Activated naive CD8-positive, alpha-beta T cell treated with anti-CD3 and anti-CD28 coated beads, Interleukin-2, amount 10 ng/mL, durations not matched to agents 7 days and 5 days (primary cell): ENCODE results near the gene NFIC. TPM values are rescaled to one million over a fixed set of nuclear protein-coding genes. Genes with fewer than 3 reads are reported as not detected.

Source experiments
- ATAC-seq: fragments of 150-1000 bp; cut with Tn5 transposase; one replicate; pipeline ENCODE4 v1.10.0; 2021; ENCODE audit warnings: low read depth, moderate library complexity
- POLR2A ChIA-PET: fragments of 350-600 bp; sonication (Branson Sonifier 250); formaldehyde crosslinking; loops from one replicate; lab custom pipeline; 2021; ENCODE audit warnings: antibody characterized with exemption; lab: Charles Lee
- DNase-seq: peaks from one replicate; pipeline ENCODE4 v3.0.0; 2021
- H3K27ac Mint-ChIP-seq: one replicate; pipeline ENCODE4 v1.8.0; 2022; ENCODE audit warnings: mild to moderate bottlenecking, mixed read lengths
- H3K27me3 Mint-ChIP-seq: one replicate; pipeline ENCODE4 v1.8.0; 2022; ENCODE audit warnings: mild to moderate bottlenecking, moderate library complexity, mixed read lengths
- H3K36me3 Mint-ChIP-seq: one replicate; pipeline ENCODE4 v1.8.0; 2021; ENCODE audit warnings: mild to moderate bottlenecking, mixed read lengths
- H3K4me1 Mint-ChIP-seq: one replicate; pipeline ENCODE4 v1.8.0; 2021; ENCODE audit warnings: mixed read lengths
- H3K4me3 Mint-ChIP-seq: one replicate; pipeline ENCODE4 v1.8.0; 2022; ENCODE audit warnings: mild to moderate bottlenecking, moderate library complexity, mixed read lengths
- H3K9me3 Mint-ChIP-seq: one replicate; pipeline ENCODE4 v1.8.0; 2021; ENCODE audit warnings: mixed read lengths
- total RNA-seq, 2 experiments: library from RNA; stranded (reverse); gene quantifications; one replicate each; pipeline ENCODE4 v1.2.3, GENCODE V29; 2021

NFIC gene
- total RNA-seq, 2 experiments from 2014 or later = 18.0 to 19.3 TPM

GRCh38 chr19:3509566-3509989 is 143.2 kb downstream of the NFIC start:
- peak overlapping the region; percentile 4 for H3K4me3 Mint-ChIP-seq
- H3K27ac Mint-ChIP-seq = no peak overlapping the region
- H3K36me3 Mint-ChIP-seq = peaks cover 14% of the 10 kb centered on the region
- POLR2A ChIA-PET = no interaction called here
- H3K4me1 Mint-ChIP-seq = peaks cover 22% of the 10 kb centered on the region
- no peaks in the 10 kb centered on the region for H3K9me3 Mint-ChIP-seq
- DNase-seq (no peak), ATAC-seq (no peak)
- H3K27me3 Mint-ChIP-seq = no peaks in the 10 kb centered on the region

DNA sequence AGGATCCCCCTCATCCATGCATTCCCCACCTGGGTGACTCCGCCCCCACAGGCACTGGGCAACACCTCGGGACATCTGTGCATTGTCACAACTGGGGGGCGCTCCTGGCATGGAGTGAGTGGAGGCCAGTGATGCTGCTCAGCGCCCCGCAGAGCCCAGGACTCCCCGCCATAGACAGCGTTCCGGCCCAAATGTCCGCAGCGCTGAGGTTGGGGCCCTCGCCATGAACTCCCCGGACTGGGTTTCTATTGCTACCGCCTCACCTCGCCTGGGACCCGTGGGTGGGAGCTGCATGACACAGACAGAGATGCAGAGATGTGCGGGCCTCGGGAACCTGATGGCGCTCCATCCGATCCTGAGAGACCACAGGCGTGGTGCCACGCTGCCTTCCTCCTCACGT is 144.3 kb downstream of the NFIC start:
- no peak overlapping the region for H3K4me3 Mint-ChIP-seq
- ATAC-seq = no peak
- POLR2A ChIA-PET = no interaction called here
- peaks cover 19% of the 10 kb centered on the region for H3K4me1 Mint-ChIP-seq
- H3K9me3 Mint-ChIP-seq = no peaks in the 10 kb centered on the region
- no peaks in the 10 kb centered on the region for H3K27me3 Mint-ChIP-seq
- no peak for DNase-seq
- no peak overlapping the region for H3K27ac Mint-ChIP-seq
- H3K36me3 Mint-ChIP-seq = peaks cover 14% of the 10 kb centered on the region

DNA sequence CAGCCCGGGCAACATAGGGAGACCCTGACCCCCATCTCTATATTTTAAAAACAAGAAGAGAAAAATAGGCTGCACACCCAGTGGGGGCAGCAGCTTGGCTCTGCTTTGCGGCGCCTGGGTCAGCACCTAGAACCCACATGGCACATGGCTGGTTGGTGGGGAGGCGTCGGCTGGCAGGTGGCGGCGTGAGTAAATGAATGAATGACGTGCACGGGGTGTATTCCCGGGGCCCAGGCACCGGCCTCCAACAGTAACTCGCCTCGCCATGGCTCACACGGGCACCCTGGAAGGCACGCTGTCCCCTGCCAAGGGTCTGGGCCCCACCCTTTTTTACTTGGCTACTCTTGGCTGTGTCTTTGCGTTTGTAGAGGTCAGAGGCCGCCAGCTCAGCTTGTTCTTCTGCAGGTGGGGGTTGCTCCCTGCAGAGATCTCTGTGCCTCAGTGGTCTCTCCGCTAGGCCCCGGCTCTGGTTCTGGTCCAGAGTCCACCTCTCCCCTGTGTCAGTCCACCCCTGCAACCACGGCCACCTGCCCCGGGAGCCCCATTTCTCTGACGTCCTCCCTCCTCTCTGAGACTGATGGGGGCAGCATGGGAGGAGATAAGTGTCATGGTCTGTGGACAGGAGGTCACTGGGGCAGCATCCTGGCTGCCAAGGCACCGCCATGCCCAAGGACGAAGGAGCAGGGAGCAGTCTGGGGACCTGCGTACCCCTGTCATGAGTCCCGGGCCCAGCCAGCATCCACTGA is 145.3 kb downstream of the NFIC start:
- H3K4me3 Mint-ChIP-seq = no peak overlapping the region
- ATAC-seq = no peak
- no peaks in the 10 kb centered on the region for H3K9me3 Mint-ChIP-seq

DNA sequence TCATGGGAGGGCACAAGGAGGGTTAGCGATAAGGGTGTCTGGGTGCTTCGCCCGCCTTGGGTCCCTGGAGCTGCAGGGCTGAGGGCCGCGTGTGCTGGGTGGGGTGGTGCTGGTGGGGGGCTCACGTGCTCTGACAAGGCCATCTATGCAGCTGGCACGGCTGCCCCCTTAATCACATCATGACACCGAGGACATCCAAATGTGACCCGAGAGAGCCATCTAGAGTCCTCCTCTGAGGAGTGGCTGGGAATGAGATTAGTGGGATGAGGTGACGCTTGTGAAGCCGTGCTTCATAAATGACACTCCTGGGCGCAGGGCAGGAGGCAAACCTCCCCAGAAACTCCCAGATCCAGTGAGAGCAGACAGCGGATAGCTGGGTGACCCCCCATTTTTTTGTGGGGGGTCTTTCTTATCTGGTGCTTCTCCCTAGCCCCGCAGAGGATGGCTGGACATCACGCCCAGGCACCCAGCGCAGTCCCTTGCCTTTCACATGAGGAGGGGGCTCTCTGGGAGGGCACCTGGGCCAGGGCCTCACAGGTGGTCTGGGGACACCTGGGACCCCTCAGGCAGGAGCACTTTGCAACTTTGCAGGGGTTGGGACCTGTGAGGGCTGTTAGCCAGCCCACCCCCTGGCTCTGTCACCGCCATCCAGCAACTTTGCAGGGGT is 146.3 kb downstream of the NFIC start:
- H3K4me1 Mint-ChIP-seq = peaks cover 20% of the 10 kb centered on the region
- H3K4me3 Mint-ChIP-seq = no peak overlapping the region
- no peaks in the 10 kb centered on the region for H3K9me3 Mint-ChIP-seq
- no peak for ATAC-seq
- H3K27ac Mint-ChIP-seq = no peak overlapping the region
- no peaks in the 10 kb centered on the region for H3K27me3 Mint-ChIP-seq
- DNase-seq = no peak
- peaks cover 11% of the 10 kb centered on the region for H3K36me3 Mint-ChIP-seq
- POLR2A ChIA-PET = no interaction called here

More for the DNA sequence above, 145.3 kb downstream of the NFIC start:
- POLR2A ChIA-PET = no interaction called here
- no peak overlapping the region for H3K27ac Mint-ChIP-seq
- peaks cover 23% of the 10 kb centered on the region for H3K4me1 Mint-ChIP-seq
- H3K36me3 Mint-ChIP-seq = peaks cover 14% of the 10 kb centered on the region
- no peaks in the 10 kb centered on the region for H3K27me3 Mint-ChIP-seq
- no peak for DNase-seq

- Mint-ChIP-seq H3K36me3 (peaks cover 9% of the 10 kb centered on the region), H3K9me3 (no peaks in the 10 kb centered on the region), H3K4me1 (peaks cover 17% of the 10 kb centered on the region), H3K27me3 (no peaks in the 10 kb centered on the region), H3K27ac (no peak overlapping the region), H3K4me3 (no peak overlapping the region)
- POLR2A ChIA-PET = no interaction called here
- no peak for ATAC-seq
- no peak for DNase-seq
Observed at GRCh38 chr19:3513229-3514140, 147.1 kb downstream of the NFIC start.

- DNase-seq (no peak), ATAC-seq (no peak)
- Mint-ChIP-seq H3K27ac (no peak overlapping the region), H3K36me3 (peaks cover 2% of the 10 kb centered on the region), H3K9me3 (no peaks in the 10 kb centered on the region), H3K4me1 (peaks cover 11% of the 10 kb centered on the region), H3K27me3 (no peaks in the 10 kb centered on the region), H3K4me3 (no peak overlapping the region)
- POLR2A ChIA-PET = interaction anchor here (1.1 kb wide), 1 partner anchor 8 kb away, joined by 5 read pairs; the partner anchor contains the start of gene FZR1
Observed at GRCh38 chr19:3514930-3515329, 148.5 kb downstream of the NFIC start.

DNA sequence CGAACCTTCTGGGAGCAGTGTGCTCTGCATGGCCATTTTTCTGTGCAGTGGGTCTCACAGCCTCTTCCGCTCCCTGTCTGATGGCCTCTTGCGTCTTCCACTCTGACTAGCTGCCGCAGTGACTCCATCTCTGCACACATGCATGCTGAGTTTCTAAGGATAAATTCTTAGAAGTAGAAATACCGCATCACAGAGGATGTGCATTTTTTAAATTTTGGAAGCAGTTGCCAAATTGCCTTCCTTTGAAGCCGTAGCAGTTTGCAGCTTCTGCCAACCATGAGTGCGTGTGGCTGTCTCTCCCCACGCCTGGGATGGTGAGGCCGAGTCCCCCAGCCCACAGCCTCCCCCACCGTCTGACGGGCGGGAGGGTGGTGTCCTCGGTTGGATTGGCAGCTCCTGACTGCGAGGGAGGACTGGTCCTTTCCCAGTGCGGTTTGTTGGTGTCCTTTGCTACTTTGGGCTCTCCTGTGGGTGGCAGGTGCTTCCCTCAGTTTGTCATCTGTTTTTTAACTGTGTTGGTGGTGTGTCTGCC is 149.6 kb downstream of the NFIC start:
- POLR2A ChIA-PET = interaction anchor here (1.1 kb wide), 1 partner anchor 9 kb away, joined by 5 read pairs; the partner anchor contains the start of gene FZR1
- H3K27me3 Mint-ChIP-seq = no peaks in the 10 kb centered on the region
- ATAC-seq (peak; percentile 34), DNase-seq (no peak)
- H3K4me3 Mint-ChIP-seq = peak overlapping the region; percentile 27
- H3K36me3 Mint-ChIP-seq = peaks cover 2% of the 10 kb centered on the region
- peaks cover 11% of the 10 kb centered on the region for H3K4me1 Mint-ChIP-seq
- H3K9me3 Mint-ChIP-seq = no peaks in the 10 kb centered on the region
- H3K27ac Mint-ChIP-seq = peak overlapping the region; percentile 74

- POLR2A ChIA-PET = interaction anchor here (0.5 to 0.8 kb wide), 2 partner anchors 11 to 48 kb away, joined by 3 read pairs; no protein-coding TSS in a partner anchor
- H3K27ac Mint-ChIP-seq = no peak overlapping the region
- no peaks in the 10 kb centered on the region for H3K9me3 Mint-ChIP-seq
- ATAC-seq (peak; percentile 28), DNase-seq (no peak)
- peaks cover 5% of the 10 kb centered on the region for H3K36me3 Mint-ChIP-seq
- no peaks in the 10 kb centered on the region for H3K27me3 Mint-ChIP-seq
- peaks cover 14% of the 10 kb centered on the region for H3K4me1 Mint-ChIP-seq
- no peak overlapping the region for H3K4me3 Mint-ChIP-seq
Observed at GRCh38 chr19:3516675-3517207, 150.4 kb downstream of the NFIC start.

GRCh38 chr19:3517638-3518037 is 151.3 kb downstream of the NFIC start:
- Mint-ChIP-seq H3K27me3 (no peaks in the 10 kb centered on the region), H3K4me1 (peaks cover 14% of the 10 kb centered on the region), H3K27ac (no peak overlapping the region), H3K4me3 (no peak overlapping the region), H3K36me3 (peaks cover 6% of the 10 kb centered on the region), H3K9me3 (no peaks in the 10 kb centered on the region)
- POLR2A ChIA-PET = interaction anchor here (0.7 kb wide), 1 partner anchor 23 kb away, joined by 5 read pairs; no protein-coding TSS in a partner anchor
- DNase-seq = no peak
- no peak for ATAC-seq

DNA sequence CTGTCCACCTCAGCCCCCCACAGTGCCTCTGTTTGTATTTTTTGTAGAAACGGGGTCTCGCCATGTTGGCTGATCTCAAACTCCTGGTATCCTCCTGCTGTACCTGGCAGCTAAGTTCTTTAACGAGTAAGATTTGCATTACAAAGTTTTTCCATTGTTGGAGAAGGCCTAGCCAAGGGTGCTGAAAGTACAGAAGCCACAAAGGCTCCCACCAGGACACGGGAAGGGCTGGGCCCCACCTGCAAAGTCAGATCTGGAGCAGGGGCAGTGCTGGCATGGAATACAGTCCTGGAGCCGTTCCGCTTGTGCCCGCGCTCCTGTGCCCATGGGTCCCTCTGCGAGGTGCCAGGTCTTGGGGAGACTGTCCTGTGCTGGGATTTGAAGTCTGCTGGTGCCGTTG is 151.9 kb downstream of the NFIC start:
- POLR2A ChIA-PET = interaction anchor here (0.7 kb wide), 1 partner anchor 23 kb away, joined by 5 read pairs; no protein-coding TSS in a partner anchor
- ATAC-seq (no peak), DNase-seq (no peak)
- H3K4me3 Mint-ChIP-seq = no peak overlapping the region
- no peak overlapping the region for H3K27ac Mint-ChIP-seq
- H3K27me3 Mint-ChIP-seq = no peaks in the 10 kb centered on the region
- peaks cover 6% of the 10 kb centered on the region for H3K36me3 Mint-ChIP-seq
- H3K4me1 Mint-ChIP-seq = peaks cover 14% of the 10 kb centered on the region
- H3K9me3 Mint-ChIP-seq = no peaks in the 10 kb centered on the region

GRCh38 chr19:3518659-3519058 is 152.3 kb downstream of the NFIC start:
- Mint-ChIP-seq H3K36me3 (peaks cover 6% of the 10 kb centered on the region), H3K27me3 (no peaks in the 10 kb centered on the region), H3K9me3 (no peaks in the 10 kb centered on the region), H3K4me1 (peaks cover 14% of the 10 kb centered on the region), H3K4me3 (no peak overlapping the region), H3K27ac (no peak overlapping the region)
- DNase-seq = no peak
- POLR2A ChIA-PET = no interaction called here
- ATAC-seq = no peak
